ENCODE results near the gene FOXD4L6. TPM values are rescaled to one million over a fixed set of nuclear protein-coding genes. Genes with fewer than 3 reads are reported as not detected.
A peak's percentile ranks its signal among the peaks of the same experiment; 100 is the strongest.
"Not testable (repeated sequence)": the region's sequence is repeated elsewhere in the genome, so short reads cannot be mapped to it uniquely, and the experiment has no call there.

The FOXD4L6 gene
- polyA plus RNA-seq, 3 donors: 0.05 TPM; not detected in 2

DNA sequence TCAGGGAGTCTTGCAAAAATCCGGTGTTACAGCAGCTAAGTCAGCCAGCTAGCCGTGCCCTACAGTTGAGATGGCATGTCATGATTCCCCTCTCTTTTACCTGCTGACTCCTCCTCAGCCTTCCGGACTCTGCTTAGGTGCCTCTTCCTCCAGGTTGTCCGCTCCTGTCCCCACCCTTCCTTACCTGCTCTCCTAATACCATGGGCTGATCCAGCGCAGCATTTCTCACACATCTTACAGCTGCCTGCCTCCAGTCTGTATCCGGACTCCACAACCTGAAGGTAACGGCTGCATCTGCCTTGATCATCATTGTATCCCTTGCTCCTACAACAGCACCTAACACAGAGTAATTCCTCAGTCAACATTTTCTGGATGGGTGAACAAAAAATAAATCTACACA is 9.2 kb downstream of the FOXD4L6 start:
- H3K9me3 Mint-ChIP-seq; H3K27me3 Mint-ChIP-seq (ENCODE audit: low read depth in 3 of 3); H3K4me1 ChIP-seq (ENCODE audit: control insufficient read depth in 1 of 2, insufficient read depth in 2 of 2, low read length in 2 of 2); intact Hi-C loops (cut with micrococcal nuclease); H2AFZ ChIP-seq (ENCODE audit: insufficient read depth, low read depth, low read length, poor library complexity, severe bottlenecking); H3K9me3 ChIP-seq (replicated peaks in 1 of 2; ENCODE audit: control insufficient read depth in 1 of 2, insufficient read depth in 1 of 2, low read length in 2 of 2); H3K27ac ChIP-seq (ENCODE audit: low read depth in 1 of 2, low read length in 2 of 2); H3K36me3 ChIP-seq (replicated peaks in 1 of 2; ENCODE audit: control insufficient read depth in 1 of 2, insufficient read depth in 2 of 2, low read length in 2 of 2); H3K9ac ChIP-seq (ENCODE audit: insufficient read depth, low read length, poor library complexity, severe bottlenecking); H3K4me1 Mint-ChIP-seq; H4K20me1 ChIP-seq (ENCODE audit: insufficient read depth, low read length); DNase-seq; H3K27me3 ChIP-seq (ENCODE audit: control insufficient read depth in 2 of 2, insufficient read depth in 2 of 2, low read length in 2 of 2); H3K36me3 Mint-ChIP-seq; H3K79me2 ChIP-seq (ENCODE audit: insufficient read depth, low read length); H3K4me3 ChIP-seq (replicated peaks in 1 of 3; ENCODE audit: low read depth in 2 of 3, low read length in 3 of 3); H3K4me2 ChIP-seq (replicated peaks; ENCODE audit: extremely low read depth, low read length, poor library complexity, severe bottlenecking): not testable (repeated sequence)
- 59% methylated on average over 3 of the region's 7 CpGs for WGBS (ENCODE audit: insufficient coverage)
- Mint-ChIP-seq H3K27ac (peak overlapping the region in 1 of 7 donors; percentile 5), H3K4me3 (peak overlapping the region in 1 of 2 donors; percentile 49)

DNA sequence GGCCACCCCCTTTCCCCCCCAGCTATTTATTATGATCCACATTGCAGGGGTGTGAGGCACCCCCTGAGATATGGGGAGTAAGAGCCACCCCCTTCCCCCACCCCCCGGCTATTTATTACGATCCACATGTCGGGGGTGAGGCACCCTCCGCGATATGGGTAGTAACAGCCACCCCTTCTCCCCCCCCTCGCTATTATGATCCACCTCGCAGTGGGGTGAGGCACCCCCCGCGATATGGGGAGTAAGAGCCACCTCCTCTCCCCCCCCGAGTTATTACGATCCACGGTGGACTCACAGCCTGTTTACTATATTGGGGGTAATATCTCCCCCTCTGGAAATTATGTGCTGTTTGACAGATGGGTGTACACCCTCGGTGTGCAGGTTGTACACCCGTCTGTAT is 15.1 kb downstream of the FOXD4L6 start:
- H4K20me1 ChIP-seq (ENCODE audit: insufficient read depth, low read length); H3K9me3 ChIP-seq (replicated peaks in 1 of 2; ENCODE audit: control insufficient read depth in 1 of 2, insufficient read depth in 1 of 2, low read length in 2 of 2); H3K27me3 ChIP-seq (ENCODE audit: control insufficient read depth in 2 of 2, insufficient read depth in 2 of 2, low read length in 2 of 2); H3K9ac ChIP-seq (ENCODE audit: insufficient read depth, low read length, poor library complexity, severe bottlenecking); H3K36me3 ChIP-seq (replicated peaks in 1 of 2; ENCODE audit: control insufficient read depth in 1 of 2, insufficient read depth in 2 of 2, low read length in 2 of 2); H3K27ac Mint-ChIP-seq; H2AFZ ChIP-seq (ENCODE audit: insufficient read depth, low read depth, low read length, poor library complexity, severe bottlenecking); H3K27me3 Mint-ChIP-seq (ENCODE audit: low read depth in 3 of 3); H3K4me2 ChIP-seq (replicated peaks; ENCODE audit: extremely low read depth, low read length, poor library complexity, severe bottlenecking); H3K9me3 Mint-ChIP-seq; H3K79me2 ChIP-seq (ENCODE audit: insufficient read depth, low read length); H3K27ac ChIP-seq (ENCODE audit: low read depth in 1 of 2, low read length in 2 of 2); intact Hi-C loops (cut with micrococcal nuclease); H3K4me1 Mint-ChIP-seq; DNase-seq; H3K36me3 Mint-ChIP-seq; H3K4me3 ChIP-seq (replicated peaks in 1 of 3; ENCODE audit: low read depth in 2 of 3, low read length in 3 of 3); H3K4me1 ChIP-seq (ENCODE audit: control insufficient read depth in 1 of 2, insufficient read depth in 2 of 2, low read length in 2 of 2); H3K4me3 Mint-ChIP-seq: not testable (repeated sequence)
- WGBS (ENCODE audit: insufficient coverage): no CpG with 5 or more reads among the region's 14 CpGs

- not testable (repeated sequence) for H3K9me3 Mint-ChIP-seq
Measured at GRCh38 chr9:41111414-41111813, 17.1 kb downstream of the FOXD4L6 start.

DNA sequence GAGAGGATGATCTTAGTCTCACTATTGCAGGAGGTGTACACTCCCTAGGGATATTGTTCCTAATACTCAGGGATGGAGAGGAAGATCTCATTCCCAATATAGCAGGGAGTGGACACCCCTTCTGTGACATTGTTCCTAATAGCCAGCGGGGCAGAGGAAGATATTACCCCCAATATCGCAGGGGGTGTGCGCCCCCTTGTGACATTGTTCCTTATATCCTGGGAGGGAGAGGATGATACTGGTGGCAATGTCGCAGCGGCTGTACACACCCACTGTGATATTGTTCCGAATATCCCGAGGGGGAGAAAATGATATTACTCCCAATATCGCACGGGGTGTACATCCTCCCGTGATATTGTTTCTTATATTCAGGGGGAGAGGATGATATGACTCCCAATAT is 17.6 kb downstream of the FOXD4L6 start:
- H3K4me1 Mint-ChIP-seq, DNase-seq: not testable (repeated sequence)
- WGBS (ENCODE audit: insufficient coverage): no CpG with 5 or more reads among the region's 10 CpGs

More at GRCh38 chr9:41111414-41111813, 17.1 kb downstream of the FOXD4L6 start:
- H3K27ac ChIP-seq (ENCODE audit: low read depth in 1 of 2, low read length in 2 of 2); H3K27ac Mint-ChIP-seq; DNase-seq; intact Hi-C loops (cut with micrococcal nuclease); H3K4me1 Mint-ChIP-seq; H2AFZ ChIP-seq (ENCODE audit: insufficient read depth, low read depth, low read length, poor library complexity, severe bottlenecking); H3K9ac ChIP-seq (ENCODE audit: insufficient read depth, low read length, poor library complexity, severe bottlenecking); H3K4me1 ChIP-seq (ENCODE audit: control insufficient read depth in 1 of 2, insufficient read depth in 2 of 2, low read length in 2 of 2); H3K36me3 ChIP-seq (replicated peaks in 1 of 2; ENCODE audit: control insufficient read depth in 1 of 2, insufficient read depth in 2 of 2, low read length in 2 of 2); H3K4me3 ChIP-seq (replicated peaks in 1 of 3; ENCODE audit: low read depth in 2 of 3, low read length in 3 of 3); H3K4me3 Mint-ChIP-seq; H4K20me1 ChIP-seq (ENCODE audit: insufficient read depth, low read length); H3K4me2 ChIP-seq (replicated peaks; ENCODE audit: extremely low read depth, low read length, poor library complexity, severe bottlenecking); H3K79me2 ChIP-seq (ENCODE audit: insufficient read depth, low read length); H3K9me3 ChIP-seq (replicated peaks in 1 of 2; ENCODE audit: control insufficient read depth in 1 of 2, insufficient read depth in 1 of 2, low read length in 2 of 2); H3K36me3 Mint-ChIP-seq: not testable (repeated sequence)
- WGBS (ENCODE audit: insufficient coverage): no CpG with 5 or more reads among the region's 12 CpGs
- peaks cover 0 to 16% of the 10 kb centered on the region in 2 donors for H3K27me3 ChIP-seq (ENCODE audit: control insufficient read depth in 2 of 2, insufficient read depth in 2 of 2, low read length in 2 of 2)
- H3K27me3 Mint-ChIP-seq (ENCODE audit: low read depth in 3 of 3): peaks cover 0 to 21% (median 5%) of the 10 kb centered on the region in 3 donors

More for the DNA sequence above, 17.6 kb downstream of the FOXD4L6 start:
- H3K27ac ChIP-seq (ENCODE audit: low read depth in 1 of 2, low read length in 2 of 2); H3K27ac Mint-ChIP-seq; H3K36me3 Mint-ChIP-seq; H3K9ac ChIP-seq (ENCODE audit: insufficient read depth, low read length, poor library complexity, severe bottlenecking); H3K4me3 ChIP-seq (replicated peaks in 1 of 3; ENCODE audit: low read depth in 2 of 3, low read length in 3 of 3); H3K4me2 ChIP-seq (replicated peaks; ENCODE audit: extremely low read depth, low read length, poor library complexity, severe bottlenecking); intact Hi-C loops (cut with micrococcal nuclease); H3K9me3 Mint-ChIP-seq; H4K20me1 ChIP-seq (ENCODE audit: insufficient read depth, low read length); H2AFZ ChIP-seq (ENCODE audit: insufficient read depth, low read depth, low read length, poor library complexity, severe bottlenecking); H3K36me3 ChIP-seq (replicated peaks in 1 of 2; ENCODE audit: control insufficient read depth in 1 of 2, insufficient read depth in 2 of 2, low read length in 2 of 2); H3K4me3 Mint-ChIP-seq; H3K9me3 ChIP-seq (replicated peaks in 1 of 2; ENCODE audit: control insufficient read depth in 1 of 2, insufficient read depth in 1 of 2, low read length in 2 of 2); H3K4me1 ChIP-seq (ENCODE audit: control insufficient read depth in 1 of 2, insufficient read depth in 2 of 2, low read length in 2 of 2); H3K79me2 ChIP-seq (ENCODE audit: insufficient read depth, low read length): not testable (repeated sequence)
- peaks cover 0 to 16% of the 10 kb centered on the region in 2 donors for H3K27me3 ChIP-seq (ENCODE audit: control insufficient read depth in 2 of 2, insufficient read depth in 2 of 2, low read length in 2 of 2)
- peaks cover 0 to 21% (median 5%) of the 10 kb centered on the region in 3 donors for H3K27me3 Mint-ChIP-seq (ENCODE audit: low read depth in 3 of 3)

Measured in CD14-positive monocyte (primary cell).